ENCODE results near the gene COL8A1. TPM values are rescaled to one million over a fixed set of nuclear protein-coding genes. Genes with fewer than 3 reads are reported as not detected.

COL8A1 gene
- total RNA-seq, 1 donor from 2014 or later, result 0.08 TPM

GRCh38 chr3:99644746-99645145 is 6.4 kb downstream of the COL8A1 start:
- H3K27ac Mint-ChIP-seq, result no peak overlapping the region
- peaks cover 14% of the 10 kb centered on the region for H3K27me3 Mint-ChIP-seq (ENCODE audit: insufficient read depth)
- no peaks in the 10 kb centered on the region for H3K4me1 Mint-ChIP-seq (ENCODE audit: low read depth)
- H3K9me3 Mint-ChIP-seq, result no peaks in the 10 kb centered on the region
- H3K4me3 Mint-ChIP-seq, result no peak overlapping the region
- DNase-seq (ENCODE audit: low spot score), result no peak
- H3K36me3 Mint-ChIP-seq (ENCODE audit: low read depth), result no peaks in the 10 kb centered on the region
- intact Hi-C loops (cut with micrococcal nuclease), result loop anchor here (2.0 kb wide), 1 partner anchor 108 kb away; no protein-coding TSS in a partner anchor

- no peak overlapping the region for H3K4me3 Mint-ChIP-seq
- no peaks in the 10 kb centered on the region for H3K36me3 Mint-ChIP-seq (ENCODE audit: low read depth)
- H3K9me3 Mint-ChIP-seq, result no peaks in the 10 kb centered on the region
- intact Hi-C loops (cut with micrococcal nuclease), result loop anchor here (2.0 kb wide), 1 partner anchor 107 kb away; no protein-coding TSS in a partner anchor
- no peak for DNase-seq (ENCODE audit: low spot score)
- peaks cover 7% of the 10 kb centered on the region for H3K27me3 Mint-ChIP-seq (ENCODE audit: insufficient read depth)
- H3K4me1 Mint-ChIP-seq (ENCODE audit: low read depth), result no peaks in the 10 kb centered on the region
- H3K27ac Mint-ChIP-seq, result no peak overlapping the region
Observed at GRCh38 chr3:99645277-99646106, 7.1 kb downstream of the COL8A1 start.

GRCh38 chr3:99646107-99646435 is 7.7 kb downstream of the COL8A1 start:
- intact Hi-C loops (cut with micrococcal nuclease), result no loop called here
- no peaks in the 10 kb centered on the region for H3K36me3 Mint-ChIP-seq (ENCODE audit: low read depth)

GRCh38 chr3:99647081-99647480 is 8.7 kb downstream of the COL8A1 start:
- Mint-ChIP-seq H3K36me3 (ENCODE audit: low read depth) (no peaks in the 10 kb centered on the region), H3K4me3 (no peak overlapping the region), H3K27ac (no peak overlapping the region), H3K4me1 (ENCODE audit: low read depth) (no peaks in the 10 kb centered on the region), H3K27me3 (ENCODE audit: insufficient read depth) (peaks cover 6% of the 10 kb centered on the region), H3K9me3 (no peaks in the 10 kb centered on the region)
- no peak for DNase-seq (ENCODE audit: low spot score)
- intact Hi-C loops (cut with micrococcal nuclease), result no loop called here

More at GRCh38 chr3:99646107-99646435, 7.7 kb downstream of the COL8A1 start:
- Mint-ChIP-seq H3K9me3 (no peaks in the 10 kb centered on the region), H3K27ac (no peak overlapping the region), H3K4me1 (ENCODE audit: low read depth) (no peaks in the 10 kb centered on the region), H3K27me3 (ENCODE audit: insufficient read depth) (peaks cover 6% of the 10 kb centered on the region), H3K4me3 (no peak overlapping the region)
- DNase-seq (ENCODE audit: low spot score), result no peak

GRCh38 chr3:99648101-99648500 is 9.7 kb downstream of the COL8A1 start:
- Mint-ChIP-seq H3K4me3 (no peak overlapping the region), H3K9me3 (no peaks in the 10 kb centered on the region), H3K27me3 (ENCODE audit: insufficient read depth) (peaks cover 6% of the 10 kb centered on the region), H3K36me3 (ENCODE audit: low read depth) (no peaks in the 10 kb centered on the region), H3K27ac (no peak overlapping the region), H3K4me1 (ENCODE audit: low read depth) (no peaks in the 10 kb centered on the region)
- intact Hi-C loops (cut with micrococcal nuclease), result no loop called here
- no peak for DNase-seq (ENCODE audit: low spot score)

- H3K4me1 Mint-ChIP-seq (ENCODE audit: low read depth), result no peaks in the 10 kb centered on the region
- no peaks in the 10 kb centered on the region for H3K36me3 Mint-ChIP-seq (ENCODE audit: low read depth)
- DNase-seq (ENCODE audit: low spot score), result no peak
- peaks cover 6% of the 10 kb centered on the region for H3K27me3 Mint-ChIP-seq (ENCODE audit: insufficient read depth)
- H3K9me3 Mint-ChIP-seq, result no peaks in the 10 kb centered on the region
- intact Hi-C loops (cut with micrococcal nuclease), result no loop called here
- no peak overlapping the region for H3K4me3 Mint-ChIP-seq
- no peak overlapping the region for H3K27ac Mint-ChIP-seq
Observed at GRCh38 chr3:99648516-99648915, 10.1 kb downstream of the COL8A1 start.

- H3K36me3 Mint-ChIP-seq (ENCODE audit: low read depth), result no peaks in the 10 kb centered on the region
- H3K27ac Mint-ChIP-seq, result no peak overlapping the region
- no peaks in the 10 kb centered on the region for H3K9me3 Mint-ChIP-seq
- DNase-seq (ENCODE audit: low spot score), result no peak
- no peak overlapping the region for H3K4me3 Mint-ChIP-seq
- intact Hi-C loops (cut with micrococcal nuclease), result no loop called here
- H3K4me1 Mint-ChIP-seq (ENCODE audit: low read depth), result no peaks in the 10 kb centered on the region
- peaks cover 3% of the 10 kb centered on the region for H3K27me3 Mint-ChIP-seq (ENCODE audit: insufficient read depth)
Observed at GRCh38 chr3:99651531-99651930, 13.1 kb downstream of the COL8A1 start.

DNA sequence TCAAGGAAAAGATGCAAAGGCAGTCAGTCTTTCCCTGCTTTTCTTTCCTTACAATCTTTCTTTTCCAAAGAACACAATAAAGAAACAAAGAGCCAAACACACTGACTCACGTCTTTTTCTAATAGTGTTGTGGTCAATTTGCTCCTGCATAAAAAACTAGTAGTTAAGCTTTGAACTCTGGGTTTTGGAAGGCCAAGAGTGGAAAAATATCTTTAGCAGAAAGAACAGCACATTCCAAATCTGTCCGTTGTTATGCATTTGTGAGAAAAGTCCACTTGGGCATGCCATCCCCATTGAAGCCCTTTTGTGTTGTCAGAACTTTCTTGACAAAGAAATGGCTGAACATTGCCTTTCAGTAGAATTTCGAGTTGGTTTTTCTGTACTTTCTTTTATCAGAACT is 18.2 kb downstream of the COL8A1 start:
- intact Hi-C loops (cut with micrococcal nuclease), result no loop called here

GRCh38 chr3:99658274-99658673 is 19.9 kb downstream of the COL8A1 start:
- H3K4me1 Mint-ChIP-seq (ENCODE audit: low read depth), result no peaks in the 10 kb centered on the region
- no peaks in the 10 kb centered on the region for H3K27me3 Mint-ChIP-seq (ENCODE audit: insufficient read depth)
- no peak overlapping the region for H3K27ac Mint-ChIP-seq
- H3K36me3 Mint-ChIP-seq (ENCODE audit: low read depth), result no peaks in the 10 kb centered on the region
- H3K9me3 Mint-ChIP-seq, result no peaks in the 10 kb centered on the region
- intact Hi-C loops (cut with micrococcal nuclease), result no loop called here
- no peak overlapping the region for H3K4me3 Mint-ChIP-seq
- no peak for DNase-seq (ENCODE audit: low spot score)

More for the DNA sequence above, 18.2 kb downstream of the COL8A1 start:
- Mint-ChIP-seq H3K27me3 (ENCODE audit: insufficient read depth) (no peaks in the 10 kb centered on the region), H3K36me3 (ENCODE audit: low read depth) (no peaks in the 10 kb centered on the region), H3K4me1 (ENCODE audit: low read depth) (no peaks in the 10 kb centered on the region), H3K4me3 (no peak overlapping the region), H3K9me3 (no peaks in the 10 kb centered on the region), H3K27ac (no peak overlapping the region)
- no peak for DNase-seq (ENCODE audit: low spot score)

- no peaks in the 10 kb centered on the region for H3K9me3 Mint-ChIP-seq
- no peak for DNase-seq (ENCODE audit: low spot score)
Observed at GRCh38 chr3:99659032-99659431, 20.6 kb downstream of the COL8A1 start.

DNA sequence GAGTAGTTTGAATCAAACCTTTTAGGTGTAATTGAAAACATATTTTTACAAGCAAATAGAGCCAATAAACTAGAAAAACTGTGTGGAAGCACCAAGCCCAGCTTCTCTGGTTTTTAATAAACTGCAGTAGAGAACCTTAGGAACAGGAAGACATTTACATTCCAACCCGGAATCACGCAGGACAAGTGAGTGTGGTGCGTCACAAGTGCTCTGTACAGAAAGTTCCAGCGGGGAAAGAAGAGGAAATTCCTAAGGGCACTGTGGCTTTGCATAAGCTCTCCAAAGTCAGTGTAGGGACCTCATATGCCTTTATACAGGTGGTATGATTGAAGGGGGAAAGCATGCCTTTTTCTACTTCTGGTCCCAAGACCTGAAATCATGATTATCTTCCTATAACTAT is 21.6 kb downstream of the COL8A1 start:
- intact Hi-C loops (cut with micrococcal nuclease), result no loop called here
- Mint-ChIP-seq H3K36me3 (ENCODE audit: low read depth) (no peaks in the 10 kb centered on the region), H3K4me1 (ENCODE audit: low read depth) (no peaks in the 10 kb centered on the region), H3K9me3 (no peaks in the 10 kb centered on the region), H3K4me3 (no peak overlapping the region), H3K27me3 (ENCODE audit: insufficient read depth) (no peaks in the 10 kb centered on the region), H3K27ac (no peak overlapping the region)
- no peak for DNase-seq (ENCODE audit: low spot score)

More at GRCh38 chr3:99659032-99659431, 20.6 kb downstream of the COL8A1 start:
- Mint-ChIP-seq H3K27ac (no peak overlapping the region), H3K36me3 (ENCODE audit: low read depth) (no peaks in the 10 kb centered on the region), H3K27me3 (ENCODE audit: insufficient read depth) (no peaks in the 10 kb centered on the region), H3K4me3 (no peak overlapping the region), H3K4me1 (ENCODE audit: low read depth) (no peaks in the 10 kb centered on the region)
- intact Hi-C loops (cut with micrococcal nuclease), result no loop called here

DNA sequence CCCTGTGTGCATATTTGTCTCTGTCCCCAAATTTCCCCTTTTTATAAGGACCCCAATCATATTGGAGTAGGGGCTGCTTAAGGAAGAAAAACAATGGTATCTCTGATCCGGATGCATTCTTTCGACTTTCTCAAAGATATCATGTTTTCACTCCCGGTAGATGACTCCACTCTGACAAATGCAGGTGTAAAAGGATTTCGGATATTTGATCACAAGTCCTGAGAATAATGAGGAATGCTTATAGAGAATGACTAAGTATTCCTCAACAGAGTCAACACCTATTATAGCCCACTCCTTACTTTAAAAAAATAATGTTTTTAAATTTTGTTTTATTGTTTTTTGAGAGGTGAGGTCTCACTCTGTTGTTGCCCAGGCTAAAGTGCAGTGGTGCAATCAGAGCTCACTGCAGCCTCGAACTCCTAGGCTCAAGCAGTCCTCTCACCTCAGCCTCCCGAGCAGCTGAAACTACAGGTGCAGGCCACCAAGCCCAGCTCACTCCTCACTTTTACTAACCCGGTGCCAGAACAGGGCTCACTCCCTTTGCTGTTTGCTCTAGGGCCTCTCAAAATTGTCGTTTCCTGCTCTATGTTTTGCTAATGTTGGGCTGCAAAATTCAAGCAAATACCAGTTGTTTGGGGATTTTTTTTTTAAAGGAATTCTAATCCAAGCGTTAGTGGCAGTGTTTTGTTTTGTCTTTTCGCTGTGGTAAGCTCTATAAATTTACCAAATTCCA is 24.6 kb downstream of the COL8A1 start:
- no peak overlapping the region for H3K4me3 Mint-ChIP-seq
- H3K27ac Mint-ChIP-seq, result no peak overlapping the region
- no peaks in the 10 kb centered on the region for H3K36me3 Mint-ChIP-seq (ENCODE audit: low read depth)
- H3K4me1 Mint-ChIP-seq (ENCODE audit: low read depth), result no peaks in the 10 kb centered on the region
- H3K27me3 Mint-ChIP-seq (ENCODE audit: insufficient read depth), result peaks cover 9% of the 10 kb centered on the region
- H3K9me3 Mint-ChIP-seq, result no peaks in the 10 kb centered on the region
- intact Hi-C loops (cut with micrococcal nuclease), result no loop called here
- no peak for DNase-seq (ENCODE audit: low spot score)

DNA sequence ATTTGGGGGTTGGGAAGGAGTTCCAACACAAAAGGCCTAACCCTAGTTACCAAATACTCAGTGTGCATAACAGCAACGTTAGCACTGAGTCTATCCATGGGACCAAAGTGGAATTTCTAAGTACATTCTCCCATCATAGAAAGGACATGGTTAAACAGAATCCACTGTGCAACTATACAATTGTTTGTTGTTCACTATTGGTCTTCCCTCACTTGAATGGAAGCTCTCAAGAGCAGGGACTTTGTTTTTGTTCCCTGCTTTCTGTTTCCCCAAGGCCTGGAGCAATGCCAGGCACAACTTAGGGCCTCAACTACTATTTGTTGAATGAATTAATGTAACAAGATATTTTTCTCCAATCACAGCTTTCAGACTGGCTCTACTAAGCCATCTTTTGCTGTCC is 25.6 kb downstream of the COL8A1 start:
- Mint-ChIP-seq H3K4me3 (no peak overlapping the region), H3K36me3 (ENCODE audit: low read depth) (no peaks in the 10 kb centered on the region), H3K4me1 (ENCODE audit: low read depth) (no peaks in the 10 kb centered on the region), H3K9me3 (no peaks in the 10 kb centered on the region), H3K27ac (no peak overlapping the region), H3K27me3 (ENCODE audit: insufficient read depth) (peaks cover 9% of the 10 kb centered on the region)
- intact Hi-C loops (cut with micrococcal nuclease), result no loop called here
- no peak for DNase-seq (ENCODE audit: low spot score)

Data from activated T-helper 1 cell treated with anti-CD3 and anti-CD28 coated beads, Interleukin-12 subunit alpha, Interleukin-12 subunit beta, Interleukin-2, Interleukin-4 antibody, amounts not matched to agents 30 ng/mL and 10 ng/mL and 1 ng/mL, durations not matched to agents 14 hours and 24 hours and 36 hours (primary cell).